Duodenal mucosa (tissue), 2 donors: ENCODE results near the gene MYOCD.

Experiments used
- H3K27ac ChIP-seq: one replicate; pipeline ENCODE4 v1.7.0; 2013; ENCODE audit warnings: low read depth, low read length
- H3K27me3 ChIP-seq, 2 donors: one replicate each; pipeline ENCODE4 v1.7.0; 2013; ENCODE audit warnings: low read length in 2 of 2, control low read depth in 1 of 2; ENCODE audit not compliant: insufficient read depth in 2 of 2, control insufficient read depth in 1 of 2
- H3K36me3 ChIP-seq, 2 donors: one replicate each; pipeline ENCODE4 v1.7.0; 2013; ENCODE audit warnings: low read length in 2 of 2, control low read depth in 1 of 2; ENCODE audit not compliant: insufficient read depth in 2 of 2, control insufficient read depth in 1 of 2
- H3K4me1 ChIP-seq, 2 donors: one replicate each; pipeline ENCODE4 v1.7.0; 2013; ENCODE audit warnings: low read length in 2 of 2, control low read depth in 1 of 2; ENCODE audit not compliant: insufficient read depth in 2 of 2, control insufficient read depth in 1 of 2
- H3K4me3 ChIP-seq, 2 donors: one replicate each; pipeline ENCODE4 v1.7.0; 2013; ENCODE audit warnings: low read length in 2 of 2, low read depth in 1 of 2
- H3K9ac ChIP-seq, 2 donors: one replicate each; pipeline ENCODE4 v1.7.0; 2013; ENCODE audit warnings: low read length in 2 of 2, low read depth in 1 of 2
- H3K9me3 ChIP-seq, 2 donors: one replicate each; pipeline ENCODE4 v1.7.0; 2013; ENCODE audit warnings: low read length in 2 of 2, control low read depth in 1 of 2; ENCODE audit not compliant: control insufficient read depth in 1 of 2

MYOCD gene

DNA sequence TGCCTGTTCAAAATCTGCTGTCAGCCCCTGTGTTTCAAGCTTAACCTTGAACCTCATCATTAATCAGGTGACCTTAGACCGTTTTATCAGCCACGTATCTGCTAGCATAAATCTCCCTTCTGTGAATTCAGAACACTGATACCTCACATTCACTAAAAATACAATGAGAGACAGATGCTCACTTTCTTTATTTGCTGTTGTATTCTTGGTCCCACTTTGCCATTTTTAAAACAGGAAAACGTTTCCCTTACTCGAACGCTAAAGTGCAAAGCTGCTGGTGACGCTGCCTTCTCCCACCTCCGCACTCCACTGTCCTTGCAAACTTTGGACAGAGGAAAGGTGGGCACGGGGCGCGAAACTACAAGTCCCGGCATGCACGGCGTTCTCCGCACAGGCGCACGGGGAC lies 123.4 kb downstream of the MYOCD start:
- Histone ChIP-seq H3K4me1 (peaks cover 17 to 25% of the 10 kb centered on the region in 2 donors), H3K27ac (no peak overlapping the region), H3K27me3 (peaks cover 0 to 3% of the 10 kb centered on the region in 2 donors), H3K4me3 (peak overlapping the region; percentile 74 to 84), H3K36me3 (no peaks in the 10 kb centered on the region), H3K9me3 (no peaks in the 10 kb centered on the region), H3K9ac (no peak overlapping the region)

DNA sequence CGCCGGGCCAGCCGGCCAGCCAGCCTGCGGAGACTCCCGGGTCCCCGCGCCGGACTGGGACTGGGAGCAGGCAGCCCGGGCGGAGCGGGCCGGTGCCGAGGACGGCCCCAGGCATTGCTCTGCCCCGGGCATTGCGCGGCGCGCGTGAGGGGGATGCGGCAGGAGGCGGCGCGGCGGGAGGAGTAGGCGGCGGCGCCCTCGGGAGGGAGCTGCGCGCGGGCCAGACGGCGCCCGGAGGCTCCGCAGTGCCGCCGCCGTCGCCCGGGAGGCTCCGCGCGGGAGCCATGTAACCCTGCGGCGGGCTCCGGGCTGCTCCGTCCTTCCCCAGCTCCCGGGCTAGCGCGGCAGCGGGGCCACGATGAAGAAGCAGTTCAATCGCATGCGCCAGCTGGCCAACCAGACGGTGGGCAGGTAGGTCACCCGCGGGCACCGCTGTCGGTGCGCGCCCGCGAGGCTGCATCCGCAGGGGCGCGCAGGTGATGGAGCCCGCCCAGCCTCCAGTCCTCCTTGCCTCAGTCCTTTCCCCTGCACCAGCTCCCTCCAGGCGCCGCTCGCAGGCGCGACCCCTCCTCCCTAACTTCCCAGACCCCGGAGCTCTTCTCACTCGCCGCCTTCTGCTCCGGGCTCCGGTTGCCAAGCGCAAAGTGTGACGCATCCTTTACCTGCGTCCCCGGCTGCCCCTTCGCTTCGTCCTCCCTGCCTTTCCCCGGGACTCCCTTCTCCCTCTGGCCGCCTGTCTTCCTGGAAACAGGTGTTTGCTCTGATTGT lies 124.0 kb downstream of the MYOCD start, which contains the start of gene ARHGAP44:
Gene ARHGAP44, plus strand, starts transcription at position 18 of the 768 bp plus-strand sequence. Its CDS starts 341 bp downstream, at position 359.
- no peak within 1 kb of the TSS for H3K27ac ChIP-seq
- peak within 1 kb of the TSS; percentile 56 to 57 for H3K9ac ChIP-seq
- H3K4me1 ChIP-seq: peaks cover 17 to 30% of the 10 kb centered on the region in 2 donors

GRCh38 chr17:12790249-12791106 lies 124.8 kb downstream of the MYOCD start:
- Histone ChIP-seq H3K27ac (no peak overlapping the region), H3K9ac (peak overlapping the region; percentile 56 to 57), H3K36me3 (no peaks in the 10 kb centered on the region), H3K27me3 (peaks cover 0 to 3% of the 10 kb centered on the region in 2 donors), H3K4me3 (peak overlapping the region; percentile 74 to 84), H3K9me3 (no peaks in the 10 kb centered on the region), H3K4me1 (peaks cover 17 to 30% of the 10 kb centered on the region in 2 donors)

More for the DNA sequence above, 124.0 kb downstream of the MYOCD start, which contains the start of gene ARHGAP44:
- H3K36me3 ChIP-seq: no peaks in the 10 kb centered on the region
- H3K27me3 ChIP-seq: peaks cover 0 to 3% of the 10 kb centered on the region in 2 donors
- H3K4me3 ChIP-seq: peak within 1 kb of the TSS; percentile 74 to 84
- no peaks in the 10 kb centered on the region for H3K9me3 ChIP-seq

- H3K4me1 ChIP-seq: peaks cover 17 to 30% of the 10 kb centered on the region in 2 donors
- H3K27ac ChIP-seq: no peak overlapping the region
- no peak overlapping the region for H3K9ac ChIP-seq
- peaks cover 0 to 3% of the 10 kb centered on the region in 2 donors for H3K27me3 ChIP-seq
- no peaks in the 10 kb centered on the region for H3K9me3 ChIP-seq
- no peak overlapping the region for H3K4me3 ChIP-seq
- H3K36me3 ChIP-seq: no peaks in the 10 kb centered on the region
These were observed 129.3 kb downstream of the MYOCD start for GRCh38 chr17:12794919-12795532.

DNA sequence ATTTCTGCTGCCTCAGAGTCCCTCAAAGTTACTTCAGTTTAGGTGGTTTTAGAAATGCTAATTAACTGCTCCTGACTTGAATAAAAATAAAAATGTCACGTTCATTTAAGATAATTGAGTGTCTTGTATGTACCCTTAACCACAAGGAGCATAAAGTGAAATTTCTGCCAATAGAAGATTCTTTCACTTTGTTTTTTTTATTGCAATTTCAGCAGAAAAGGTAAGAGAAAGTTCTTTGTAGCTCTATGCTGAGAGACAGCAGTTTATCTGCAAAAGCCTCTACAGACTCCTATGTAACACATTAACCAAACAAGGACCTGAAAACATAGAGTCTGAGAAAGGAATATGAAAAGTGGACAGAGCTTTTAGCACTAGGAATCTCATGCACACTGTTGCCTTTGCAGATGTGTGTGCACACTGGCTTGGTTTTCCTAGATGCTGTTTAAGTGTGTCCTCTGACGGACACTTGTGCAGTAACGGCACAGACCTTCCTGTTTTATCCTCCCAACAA lies 135.2 kb downstream of the MYOCD start:
- Histone ChIP-seq H3K36me3 (no peaks in the 10 kb centered on the region), H3K27me3 (no peaks in the 10 kb centered on the region), H3K9me3 (no peaks in the 10 kb centered on the region), H3K9ac (no peak overlapping the region), H3K27ac (no peak overlapping the region), H3K4me3 (no peak overlapping the region), H3K4me1 (peaks cover 0 to 5% of the 10 kb centered on the region in 2 donors)

DNA sequence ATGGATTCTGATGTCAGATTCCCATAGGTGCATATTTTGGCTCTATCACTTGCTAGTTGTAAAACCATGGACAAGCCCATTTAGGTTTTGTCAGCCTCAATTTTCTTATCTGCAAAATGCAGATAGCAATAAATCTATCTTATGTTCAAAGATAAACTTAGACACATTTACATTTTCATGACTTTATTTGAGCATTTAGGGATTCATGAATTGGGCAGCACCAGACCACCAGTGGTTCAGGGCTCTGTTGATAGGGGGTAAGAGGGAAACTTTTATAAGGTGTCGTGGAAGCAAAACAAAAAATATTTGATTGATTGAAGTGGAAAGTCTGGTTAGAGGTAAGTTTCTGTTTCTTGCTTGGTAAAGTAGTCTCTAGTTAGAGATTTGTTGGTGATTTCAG lies 140.9 kb downstream of the MYOCD start:
- peaks cover 7 to 9% of the 10 kb centered on the region in 2 donors for H3K9me3 ChIP-seq
- H3K27ac ChIP-seq: no peak overlapping the region
- H3K4me1 ChIP-seq: no peaks in the 10 kb centered on the region
- no peak overlapping the region for H3K4me3 ChIP-seq
- H3K9ac ChIP-seq: no peak overlapping the region
- H3K36me3 ChIP-seq: no peaks in the 10 kb centered on the region
- H3K27me3 ChIP-seq: no peaks in the 10 kb centered on the region

GRCh38 chr17:12808723-12809122 lies 143.0 kb downstream of the MYOCD start:
- Histone ChIP-seq H3K4me1 (no peaks in the 10 kb centered on the region), H3K36me3 (no peaks in the 10 kb centered on the region), H3K27ac (no peak overlapping the region), H3K27me3 (no peaks in the 10 kb centered on the region), H3K9ac (no peak overlapping the region), H3K4me3 (no peak overlapping the region), H3K9me3 (peaks cover 7 to 9% of the 10 kb centered on the region in 2 donors)

GRCh38 chr17:12812877-12813276 lies 147.2 kb downstream of the MYOCD start:
- no peak overlapping the region for H3K4me3 ChIP-seq
- peaks cover 7 to 13% of the 10 kb centered on the region in 2 donors for H3K9me3 ChIP-seq
- H3K4me1 ChIP-seq: peaks cover 0 to 6% of the 10 kb centered on the region in 2 donors
- no peaks in the 10 kb centered on the region for H3K27me3 ChIP-seq
- H3K27ac ChIP-seq: no peak overlapping the region
- no peaks in the 10 kb centered on the region for H3K36me3 ChIP-seq
- H3K9ac ChIP-seq: no peak overlapping the region

DNA sequence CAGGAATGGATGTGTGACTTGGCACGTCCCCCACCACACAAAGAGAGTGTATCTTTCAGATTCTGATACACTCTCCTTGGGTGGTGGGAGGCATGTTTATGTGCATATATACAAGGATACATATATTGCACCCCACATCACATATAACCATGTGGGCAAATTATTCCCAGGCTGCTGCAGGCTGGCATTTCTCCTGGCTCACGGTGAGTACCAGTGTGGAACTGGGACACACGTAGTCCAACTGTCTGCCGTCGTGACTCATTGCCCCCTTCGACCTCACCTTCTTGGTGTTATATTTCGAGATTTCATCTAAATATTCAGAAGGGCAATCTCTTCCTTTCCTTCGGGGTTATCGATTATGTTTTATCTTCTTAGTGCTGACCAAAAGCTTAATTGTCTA lies 148.0 kb downstream of the MYOCD start:
- peaks cover 0 to 6% of the 10 kb centered on the region in 2 donors for H3K4me1 ChIP-seq
- peaks cover 0 to 14% of the 10 kb centered on the region in 2 donors for H3K9me3 ChIP-seq
- H3K36me3 ChIP-seq: no peaks in the 10 kb centered on the region
- H3K9ac ChIP-seq: no peak overlapping the region
- no peak overlapping the region for H3K27ac ChIP-seq
- H3K27me3 ChIP-seq: no peaks in the 10 kb centered on the region
- no peak overlapping the region for H3K4me3 ChIP-seq
